ENCODE results near the gene MYRIP. TPM values are rescaled to one million over a fixed set of nuclear protein-coding genes. Genes with fewer than 3 reads are reported as not detected.

The MYRIP gene
- total and polyA plus RNA-seq, 8 donors, result 1.4 to 11.2 (median 7.8) TPM

GRCh38 chr3:40035177-40035576 is 225.8 kb downstream of the MYRIP start:
- 97 to 98% methylated on average over 4 of the region's 4 CpGs for WGBS, 2 donors
- Histone ChIP-seq H3K4me1 (no peaks in the 10 kb centered on the region), H3K27me3 (no peaks in the 10 kb centered on the region), H3K36me3 (no peaks in the 10 kb centered on the region), H3K4me3 (no peak overlapping the region), H3K9me3 (no peaks in the 10 kb centered on the region), H3K27ac (no peak overlapping the region)
- no peak for TF ChIP-seq CTCF (IDR thresholded peaks at IDR 0.05)
- FAIRE-seq, result no peak
- ATAC-seq, result no peak
- intact Hi-C loops (cut with DNase I), result no loop called here
- no peak for DNase-seq

- no peaks in the 10 kb centered on the region for H3K36me3 ChIP-seq
- H3K27ac ChIP-seq, result no peak overlapping the region
- no peaks in the 10 kb centered on the region for H3K4me1 ChIP-seq
- DNase-seq (no peak), ATAC-seq (no peak), FAIRE-seq (no peak)
- no peaks in the 10 kb centered on the region for H3K27me3 ChIP-seq
- no peak overlapping the region for H3K4me3 ChIP-seq
- intact Hi-C loops (cut with DNase I), result no loop called here
- H3K9me3 ChIP-seq, result no peaks in the 10 kb centered on the region
- TF ChIP-seq CTCF (IDR thresholded peaks at IDR 0.05), result no peak
These were observed 228.2 kb downstream of the MYRIP start for GRCh38 chr3:40037582-40037981.

- peak in 1 of 4 donors; percentile 37 for ATAC-seq
These were observed 233.5 kb downstream of the MYRIP start for GRCh38 chr3:40042752-40043443.

GRCh38 chr3:40043444-40043755 is 234.0 kb downstream of the MYRIP start:
- intact Hi-C loops (cut with DNase I), result no loop called here
- no peaks in the 10 kb centered on the region for H3K36me3 ChIP-seq
- ATAC-seq (peak in 1 of 4 donors; percentile 35), FAIRE-seq (no peak), DNase-seq (peak in 3 of 6 donors; percentile 18 to 56 (median 32))
- TF ChIP-seq CTCF (IDR thresholded peaks at IDR 0.05), result no peak
- whole genome bisulfite sequencing, 2 donors, result 34 to 36% methylated on average over 1 of the region's 1 CpG
- H3K4me3 ChIP-seq, result no peak overlapping the region
- no peaks in the 10 kb centered on the region for H3K27me3 ChIP-seq
- H3K9me3 ChIP-seq, result no peaks in the 10 kb centered on the region
- no peak overlapping the region for H3K27ac ChIP-seq
- H3K4me1 ChIP-seq, result no peaks in the 10 kb centered on the region

More at GRCh38 chr3:40042752-40043443, 233.5 kb downstream of the MYRIP start:
- no peak for FAIRE-seq
- 66 to 67% methylated on average over 4 of the region's 4 CpGs for WGBS, 2 donors
- Histone ChIP-seq H3K36me3 (no peaks in the 10 kb centered on the region), H3K4me3 (no peak overlapping the region), H3K27me3 (no peaks in the 10 kb centered on the region), H3K27ac (no peak overlapping the region), H3K4me1 (no peaks in the 10 kb centered on the region), H3K9me3 (no peaks in the 10 kb centered on the region)
- no peak for TF ChIP-seq CTCF (IDR thresholded peaks at IDR 0.05)
- no peak for DNase-seq
- intact Hi-C loops (cut with DNase I), result no loop called here

GRCh38 chr3:40044487-40044886 is 235.1 kb downstream of the MYRIP start:
- H3K27ac ChIP-seq, result no peak overlapping the region
- TF ChIP-seq CTCF (IDR thresholded peaks at IDR 0.05), result no peak
- no peaks in the 10 kb centered on the region for H3K27me3 ChIP-seq
- H3K4me3 ChIP-seq, result no peak overlapping the region
- FAIRE-seq (no peak), DNase-seq (no peak), ATAC-seq (no peak)
- 96% methylated on average over 5 of the region's 5 CpGs for WGBS, 2 donors
- no peaks in the 10 kb centered on the region for H3K4me1 ChIP-seq
- no peaks in the 10 kb centered on the region for H3K9me3 ChIP-seq
- H3K36me3 ChIP-seq, result no peaks in the 10 kb centered on the region
- intact Hi-C loops (cut with DNase I), result no loop called here

Data from pancreas (tissue), 10 donors.